ENCODE measurements around the gene FHOD3.

The FHOD3 gene

DNA sequence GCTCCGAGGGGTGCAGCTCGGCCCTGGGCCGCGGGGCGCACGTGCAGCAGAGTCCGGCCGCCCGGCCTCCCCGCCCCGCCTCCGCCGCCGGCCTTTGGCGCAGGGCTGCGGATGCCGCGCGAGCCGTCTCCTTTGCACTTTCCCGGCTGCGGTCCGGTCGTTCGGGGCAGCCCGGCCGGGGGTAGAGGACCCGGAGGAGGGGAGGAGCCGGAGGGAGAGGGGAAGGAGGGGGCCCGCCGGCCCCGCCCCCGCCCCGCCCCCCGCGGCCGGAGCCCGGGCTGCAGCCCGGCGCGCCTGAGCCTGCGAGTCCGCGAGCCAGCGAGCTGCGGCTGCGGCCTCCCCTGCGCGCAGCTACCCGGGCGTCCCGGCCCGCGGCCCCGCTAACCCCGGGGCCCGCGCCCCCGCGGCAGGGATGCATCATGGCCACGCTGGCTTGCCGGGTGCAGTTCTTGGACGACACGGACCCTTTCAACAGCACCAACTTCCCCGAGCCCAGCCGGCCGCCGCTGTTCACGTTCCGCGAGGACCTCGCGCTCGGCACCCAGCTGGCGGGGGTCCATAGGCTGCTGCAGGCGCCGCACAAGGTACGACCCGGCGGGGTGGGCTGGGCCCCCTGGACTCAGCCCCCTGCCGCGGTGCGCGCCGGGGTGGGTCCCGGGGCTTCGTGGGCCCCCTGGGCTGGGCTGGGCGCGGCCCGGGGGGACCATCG lies at the start of gene FHOD3:
Gene FHOD3 (plus strand): TSS at position 297 of the 709 bp plus-strand sequence. CDS start 123 bp downstream, at position 420.
- no peak for DNase-seq (ENCODE audit: low read depth in 4 of 4, low spot score in 1 of 4)

DNA sequence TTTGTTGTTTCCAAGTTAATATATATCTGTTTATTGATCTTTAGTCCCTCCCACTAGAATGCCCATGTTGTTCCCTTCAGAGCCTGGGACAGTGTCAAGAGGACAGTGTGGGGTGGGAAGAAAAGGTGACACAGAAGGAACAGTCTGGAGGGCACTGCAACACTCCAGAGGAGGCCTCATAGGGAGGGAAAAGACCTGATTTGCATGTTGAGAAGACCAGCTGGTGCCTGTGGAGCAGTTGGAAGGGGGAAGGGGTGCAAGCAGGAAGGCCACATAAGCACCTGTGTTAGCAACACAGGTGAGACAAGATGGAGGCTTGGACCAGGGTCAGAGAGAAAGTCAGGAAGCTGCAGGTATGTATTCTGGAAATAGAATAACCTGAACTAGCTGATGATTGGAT lies 48.1 kb upstream of the FHOD3 start:
- no peak for DNase-seq (ENCODE audit: low read depth in 4 of 4, low spot score in 1 of 4)

- DNase-seq (ENCODE audit: low read depth in 4 of 4, low spot score in 1 of 4): no peak
These were observed 46.7 kb upstream of the FHOD3 start for GRCh38 chr18:36250827-36251226.

- DNase-seq (ENCODE audit: low read depth in 4 of 4, low spot score in 1 of 4): no peak
These were observed 42.3 kb upstream of the FHOD3 start for GRCh38 chr18:36255072-36255698.

- DNase-seq (ENCODE audit: low read depth in 4 of 4, low spot score in 1 of 4): no peak
These were observed 41.4 kb upstream of the FHOD3 start for GRCh38 chr18:36256094-36256493.

DNA sequence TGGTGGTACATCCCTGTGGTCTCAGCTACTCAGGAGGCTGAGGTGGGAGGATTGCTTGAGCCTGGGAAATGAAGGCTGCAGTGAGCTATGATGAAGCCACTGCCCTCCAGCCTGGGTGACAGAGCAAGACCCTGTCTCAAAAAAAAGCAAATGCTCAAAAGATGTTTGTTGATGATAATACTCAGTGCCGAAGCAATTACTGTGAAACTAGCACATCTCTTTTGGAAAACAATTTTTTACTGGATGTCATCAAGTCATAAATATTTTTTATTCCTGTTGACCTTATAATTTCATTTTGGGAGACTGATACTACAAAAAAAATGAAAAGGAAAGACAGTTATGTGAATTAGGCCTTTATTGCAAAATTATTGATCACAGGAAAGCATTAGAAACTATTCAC lies 34.5 kb upstream of the FHOD3 start:
- no peak for DNase-seq (ENCODE audit: low read depth in 4 of 4, low spot score in 1 of 4)

GRCh38 chr18:36264283-36264682 lies 33.2 kb upstream of the FHOD3 start:
- no peak for DNase-seq (ENCODE audit: low read depth in 4 of 4, low spot score in 1 of 4)

GRCh38 chr18:36265015-36265414 lies 32.5 kb upstream of the FHOD3 start:
- DNase-seq (ENCODE audit: low read depth in 4 of 4, low spot score in 1 of 4): no peak

DNA sequence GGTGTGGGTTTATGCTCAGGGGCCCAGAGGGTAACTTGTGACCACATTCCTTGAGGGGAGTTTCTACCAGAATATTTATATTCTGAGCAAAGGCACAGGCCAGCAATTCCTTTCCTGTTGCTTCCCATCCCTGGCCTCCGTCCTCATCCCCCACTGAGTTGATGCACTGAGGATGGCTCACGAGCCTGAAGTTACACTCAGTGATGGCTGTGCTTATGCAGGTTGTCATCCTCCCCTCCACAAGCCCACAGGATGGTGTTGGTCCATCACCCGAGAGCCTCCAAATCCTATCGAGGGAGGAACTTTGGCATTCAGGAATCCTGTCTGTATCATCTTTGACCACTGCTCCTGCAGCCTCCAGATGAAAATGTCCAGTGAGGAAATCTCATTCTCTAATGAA lies 28.4 kb upstream of the FHOD3 start:
- no peak for DNase-seq (ENCODE audit: low read depth in 4 of 4, low spot score in 1 of 4)

- DNase-seq (ENCODE audit: low read depth in 4 of 4, low spot score in 1 of 4): no peak
These were observed 26.4 kb upstream of the FHOD3 start for GRCh38 chr18:36271153-36271552.

- no peak for DNase-seq (ENCODE audit: low read depth in 4 of 4, low spot score in 1 of 4)
These were observed 24.2 kb upstream of the FHOD3 start for GRCh38 chr18:36273347-36273746.

- no peak for DNase-seq (ENCODE audit: low read depth in 4 of 4, low spot score in 1 of 4)
These were observed 23.3 kb upstream of the FHOD3 start for GRCh38 chr18:36274083-36274715.

DNA sequence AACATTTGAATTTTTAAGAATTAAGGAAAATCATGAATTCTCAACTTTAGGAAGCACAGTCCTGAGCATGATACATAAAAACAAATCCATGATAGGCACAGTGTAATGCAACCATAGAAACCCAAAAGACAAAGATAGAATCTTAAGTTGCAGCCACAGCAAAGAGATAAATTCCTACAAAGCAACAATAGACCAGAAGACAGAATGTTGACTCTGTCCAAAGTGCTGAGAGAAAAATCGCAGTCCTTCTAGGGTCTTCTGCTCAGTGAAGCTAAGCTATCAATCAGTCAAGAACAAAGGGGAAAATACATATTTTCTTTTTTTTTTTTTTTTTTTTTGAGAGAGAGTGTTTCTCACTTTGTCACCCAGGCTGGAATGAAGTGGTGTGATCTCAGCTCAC lies 22.0 kb upstream of the FHOD3 start:
- no peak for DNase-seq (ENCODE audit: low read depth in 4 of 4, low spot score in 1 of 4)

DNA sequence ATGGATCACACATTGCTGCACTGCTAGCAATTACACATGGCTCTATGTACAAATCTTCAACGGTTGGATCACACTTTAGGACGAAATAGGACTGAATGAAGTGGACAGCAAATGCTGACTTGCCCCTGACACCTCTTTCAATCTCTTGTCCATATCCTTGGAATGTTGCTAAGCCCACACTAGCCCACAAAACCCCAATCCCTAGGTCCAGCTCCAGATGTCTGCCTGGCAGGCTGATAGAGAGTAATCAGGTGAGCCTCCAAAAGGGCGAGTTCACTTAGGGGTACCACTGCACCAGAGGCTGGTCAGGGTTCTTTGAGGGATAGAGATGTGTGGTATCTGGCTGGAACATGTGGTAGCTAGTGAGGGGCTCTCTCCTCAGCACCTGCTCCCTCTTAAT lies 18.5 kb upstream of the FHOD3 start:
- no peak for DNase-seq (ENCODE audit: low read depth in 4 of 4, low spot score in 1 of 4)

DNA sequence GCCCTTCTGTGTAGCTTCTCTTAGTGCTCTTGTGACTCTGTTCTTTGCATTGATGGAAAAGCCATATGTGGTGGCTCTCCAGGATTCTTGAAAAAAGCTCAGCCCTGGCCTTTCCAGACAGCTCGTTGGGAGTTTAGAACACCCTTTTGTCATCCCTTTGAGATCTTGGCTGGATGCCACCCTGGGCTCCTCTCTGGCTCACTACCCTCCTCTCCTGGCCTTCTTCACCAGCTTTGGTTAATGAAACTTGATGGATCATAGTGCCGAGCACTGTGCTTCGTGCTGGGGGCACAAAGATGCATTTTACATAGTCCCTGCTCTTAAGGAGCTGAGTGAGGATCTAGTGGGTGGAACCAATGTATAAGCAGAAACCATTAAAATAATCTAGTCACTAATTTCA lies 15.6 kb upstream of the FHOD3 start:
- no peak for DNase-seq (ENCODE audit: low read depth in 4 of 4, low spot score in 1 of 4)

DNA sequence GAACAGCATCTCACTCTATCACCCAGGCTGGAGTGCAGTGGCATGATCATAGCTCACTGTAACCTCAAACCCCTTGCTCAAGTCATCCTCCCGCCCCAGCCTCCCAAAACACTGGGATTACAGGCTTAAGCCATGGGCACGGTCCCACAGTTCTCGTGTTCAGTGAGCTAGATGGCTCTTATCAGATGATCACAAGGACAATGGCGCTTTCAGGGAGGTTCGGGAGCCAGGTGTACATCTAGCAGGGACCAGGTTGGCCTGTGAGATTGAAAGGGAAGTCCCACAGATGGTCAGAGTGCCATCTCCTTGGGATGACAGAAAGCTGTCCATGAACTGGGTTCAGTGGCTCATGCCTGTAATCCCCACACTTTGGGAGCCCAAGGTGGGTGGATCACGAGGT lies 14.1 kb upstream of the FHOD3 start:
- no peak for DNase-seq (ENCODE audit: low read depth in 4 of 4, low spot score in 1 of 4)

GRCh38 chr18:36284268-36284667 lies 13.2 kb upstream of the FHOD3 start:
- DNase-seq (ENCODE audit: low read depth in 4 of 4, low spot score in 1 of 4): no peak

DNA sequence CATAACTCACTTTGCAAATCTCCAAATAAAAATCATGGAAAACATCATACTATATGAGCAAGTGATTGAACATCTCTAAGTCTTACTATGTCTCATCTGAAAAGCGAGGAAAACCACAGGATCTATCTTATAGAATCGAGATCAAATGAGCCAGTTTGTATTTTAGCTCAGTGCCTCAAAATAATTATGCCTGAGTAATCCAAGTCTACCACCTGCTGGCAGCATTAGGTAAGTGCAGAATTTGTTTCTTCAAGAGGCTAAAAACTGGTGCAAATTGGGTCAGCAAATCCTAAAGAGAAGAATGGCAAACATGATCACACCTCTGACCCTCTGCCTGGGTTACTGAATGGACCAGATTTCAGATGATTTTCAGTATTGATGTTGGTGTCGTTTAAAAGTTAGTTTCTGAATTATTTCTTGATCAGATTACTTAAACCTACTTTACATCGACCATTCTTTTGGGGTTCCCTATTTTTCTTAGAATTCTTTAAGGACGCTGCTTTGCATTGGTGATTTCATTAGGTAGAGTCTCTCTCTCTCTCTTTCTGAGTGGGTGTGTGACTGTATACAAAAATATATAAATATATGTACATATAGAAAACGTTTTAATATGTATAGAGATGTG lies 12.7 kb upstream of the FHOD3 start:
- no peak for DNase-seq (ENCODE audit: low read depth in 4 of 4, low spot score in 1 of 4)

GRCh38 chr18:36287653-36288052 lies 9.9 kb upstream of the FHOD3 start:
- no peak for DNase-seq (ENCODE audit: low read depth in 4 of 4, low spot score in 1 of 4)

- DNase-seq (ENCODE audit: low read depth in 4 of 4, low spot score in 1 of 4): no peak
These were observed 8.8 kb upstream of the FHOD3 start for GRCh38 chr18:36288689-36289088.

GRCh38 chr18:36294031-36294430 lies 3.5 kb upstream of the FHOD3 start:
- no peak for DNase-seq (ENCODE audit: low read depth in 4 of 4, low spot score in 1 of 4)

DNA sequence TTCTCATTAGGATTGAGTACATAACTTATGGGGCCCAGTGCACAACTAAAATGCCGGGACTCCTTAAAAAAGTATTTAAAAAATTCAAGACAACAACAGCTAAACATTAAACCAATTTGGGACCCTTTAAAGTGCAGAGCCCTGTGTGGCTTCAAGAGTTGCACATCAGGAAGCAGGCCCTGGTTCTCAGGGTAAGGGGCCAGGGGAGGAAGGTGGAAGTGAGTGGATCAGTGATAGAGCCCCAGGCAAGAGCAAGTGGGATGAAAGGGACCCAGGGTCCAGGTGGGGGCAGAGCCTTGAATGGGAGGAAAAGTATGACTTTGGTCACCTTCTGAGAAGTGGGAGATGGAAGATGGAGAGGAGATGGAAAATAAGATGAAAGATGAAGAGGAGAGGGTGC lies 2.3 kb upstream of the FHOD3 start:
- no peak for DNase-seq (ENCODE audit: low read depth in 4 of 4, low spot score in 1 of 4)

All from stimulated activated CD4-positive, alpha-beta T cell treated with anti-CD3 and anti-CD28 coated beads, Interleukin-1b, Interleukin-23, amount 100 ng/mL, for 24 hours (primary cell).